Measurements from ENCODE around the gene UTP20. TPM values are rescaled to one million over a fixed set of nuclear protein-coding genes. Genes with fewer than 3 reads are reported as not detected.

UTP20 gene
- polyA plus RNA-seq, 1 donor (not counting 4 experiments of a cell fraction or from before 2014, with no cell fraction given): 14.8 TPM

DNA sequence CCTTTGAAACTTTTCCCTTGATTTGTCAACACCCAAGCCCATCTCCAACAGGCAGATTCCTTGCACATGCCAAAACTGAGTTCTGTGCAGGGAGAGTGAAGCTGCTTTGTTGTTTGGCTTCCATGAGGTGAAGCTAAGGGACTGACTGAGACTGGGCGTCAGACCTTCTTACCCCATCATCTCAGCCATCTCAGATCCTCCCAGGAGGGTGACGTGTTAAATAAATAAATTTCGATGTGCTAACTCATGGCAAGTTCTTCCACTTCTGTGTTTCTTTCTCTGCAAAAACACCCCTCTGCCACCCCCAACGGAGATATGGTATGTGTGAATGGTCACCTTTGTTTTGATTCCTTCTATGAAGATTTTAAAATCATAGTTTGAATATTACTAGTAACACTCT lies 17.8 kb downstream of the UTP20 start:
- no peak overlapping the region for H3K27ac ChIP-seq (ENCODE audit: control insufficient read depth, insufficient read depth, low read length)
- FAIRE-seq (no peak), DNase-seq (ENCODE audit: low read depth, low spot score) (no peak)
- no peak overlapping the region for H2AFZ ChIP-seq (ENCODE audit: control insufficient read depth, low read length)
- H3K79me2 ChIP-seq (ENCODE audit: control insufficient read depth, insufficient read depth, low read length): no peaks in the 10 kb centered on the region
- H3K36me3 ChIP-seq (ENCODE audit: control insufficient read depth in 2 of 2, extremely low read depth in 1 of 2, insufficient read depth in 2 of 2, low read length in 2 of 2): peaks cover 2 to 15% of the 10 kb centered on the region in 2 experiments
- H3K9ac ChIP-seq (ENCODE audit: control insufficient read depth, extremely low read depth, insufficient read depth, low read length): no peak overlapping the region
- no peaks in the 10 kb centered on the region for H3K9me1 ChIP-seq (ENCODE audit: control insufficient read depth, extremely low read depth, insufficient read depth, low read length)
- no peak for TF ChIP-seq EZH2 (IDR thresholded peaks at IDR 0.05; ENCODE audit: low read length)
- TF ChIP-seq, protein P1, sequence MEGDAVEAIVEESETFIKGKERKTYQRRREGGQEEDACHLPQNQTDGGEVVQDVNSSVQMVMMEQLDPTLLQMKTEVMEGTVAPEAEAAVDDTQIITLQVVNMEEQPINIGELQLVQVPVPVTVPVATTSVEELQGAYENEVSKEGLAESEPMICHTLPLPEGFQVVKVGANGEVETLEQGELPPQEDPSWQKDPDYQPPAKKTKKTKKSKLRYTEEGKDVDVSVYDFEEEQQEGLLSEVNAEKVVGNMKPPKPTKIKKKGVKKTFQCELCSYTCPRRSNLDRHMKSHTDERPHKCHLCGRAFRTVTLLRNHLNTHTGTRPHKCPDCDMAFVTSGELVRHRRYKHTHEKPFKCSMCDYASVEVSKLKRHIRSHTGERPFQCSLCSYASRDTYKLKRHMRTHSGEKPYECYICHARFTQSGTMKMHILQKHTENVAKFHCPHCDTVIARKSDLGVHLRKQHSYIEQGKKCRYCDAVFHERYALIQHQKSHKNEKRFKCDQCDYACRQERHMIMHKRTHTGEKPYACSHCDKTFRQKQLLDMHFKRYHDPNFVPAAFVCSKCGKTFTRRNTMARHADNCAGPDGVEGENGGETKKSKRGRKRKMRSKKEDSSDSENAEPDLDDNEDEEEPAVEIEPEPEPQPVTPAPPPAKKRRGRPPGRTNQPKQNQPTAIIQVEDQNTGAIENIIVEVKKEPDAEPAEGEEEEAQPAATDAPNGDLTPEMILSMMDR (optimal IDR thresholded peaks at IDR 0.05 in 1 of 3, IDR thresholded peaks at IDR 0.05 in 1 of 3, conservative IDR thresholded peaks at IDR 0.05 in 1 of 3; ENCODE audit: extremely low read depth in 1 of 3, insufficient read depth in 2 of 3, low read length in 3 of 3): no peak
- H3K9me3 ChIP-seq (ENCODE audit: control insufficient read depth, low read depth, low read length): no peaks in the 10 kb centered on the region
- dilution Hi-C loops (cut with MboI; ENCODE audit: extremely low pct_ligation_motif_present, low sequenced_read_pairs): no loop called here
- H3K27me3 ChIP-seq (ENCODE audit: control insufficient read depth, extremely low read depth, insufficient read depth, low read length): no peaks in the 10 kb centered on the region
- no peak overlapping the region for H3K4me2 ChIP-seq (ENCODE audit: control insufficient read depth, extremely low read depth, insufficient read depth, low read depth, low read length)
- H4K20me1 ChIP-seq (ENCODE audit: control insufficient read depth, extremely low read depth, insufficient read depth, low read length): no peaks in the 10 kb centered on the region
- no peak overlapping the region for H3K4me3 ChIP-seq (ENCODE audit: control insufficient read depth in 2 of 3, extremely low read depth in 1 of 3, insufficient read depth in 2 of 3, low read depth in 1 of 3, low read length in 3 of 3)
- H3K4me1 ChIP-seq (ENCODE audit: control insufficient read depth, extremely low read depth, insufficient read depth, low read length): no peaks in the 10 kb centered on the region

DNA sequence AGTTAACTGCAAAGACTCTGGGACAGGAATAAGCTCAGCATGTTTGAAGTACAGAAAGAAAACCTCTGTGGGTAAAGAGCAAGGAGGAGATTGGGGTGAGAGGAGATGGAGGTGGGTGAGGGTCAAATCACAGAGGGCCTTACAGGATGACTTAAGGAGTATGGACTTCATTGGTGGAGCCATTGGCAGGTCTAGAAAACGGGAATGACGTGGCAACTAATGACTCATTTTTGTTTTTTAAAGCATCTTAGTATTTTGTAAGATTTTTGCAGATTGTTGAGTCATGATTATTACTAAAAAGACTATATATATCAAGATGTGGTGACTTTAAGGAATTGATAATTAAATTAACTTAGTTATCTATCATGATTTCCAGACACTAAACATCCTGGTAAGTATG lies 18.5 kb downstream of the UTP20 start:
- FAIRE-seq (no peak), DNase-seq (ENCODE audit: low read depth, low spot score) (peak; percentile 19)
- Histone ChIP-seq H3K4me2 (ENCODE audit: control insufficient read depth, extremely low read depth, insufficient read depth, low read depth, low read length) (no peak overlapping the region), H3K9ac (ENCODE audit: control insufficient read depth, extremely low read depth, insufficient read depth, low read length) (no peak overlapping the region), H3K9me1 (ENCODE audit: control insufficient read depth, extremely low read depth, insufficient read depth, low read length) (no peaks in the 10 kb centered on the region), H4K20me1 (ENCODE audit: control insufficient read depth, extremely low read depth, insufficient read depth, low read length) (no peaks in the 10 kb centered on the region), H2AFZ (ENCODE audit: control insufficient read depth, low read length) (no peak overlapping the region), H3K9me3 (ENCODE audit: control insufficient read depth, low read depth, low read length) (no peaks in the 10 kb centered on the region), H3K27me3 (ENCODE audit: control insufficient read depth, extremely low read depth, insufficient read depth, low read length) (no peaks in the 10 kb centered on the region), H3K27ac (ENCODE audit: control insufficient read depth, insufficient read depth, low read length) (no peak overlapping the region), H3K4me1 (ENCODE audit: control insufficient read depth, extremely low read depth, insufficient read depth, low read length) (no peaks in the 10 kb centered on the region), H3K79me2 (ENCODE audit: control insufficient read depth, insufficient read depth, low read length) (no peaks in the 10 kb centered on the region), H3K36me3 (ENCODE audit: control insufficient read depth in 2 of 2, extremely low read depth in 1 of 2, insufficient read depth in 2 of 2, low read length in 2 of 2) (peaks cover 4 to 16% of the 10 kb centered on the region in 2 experiments), H3K4me3 (ENCODE audit: control insufficient read depth in 2 of 3, extremely low read depth in 1 of 3, insufficient read depth in 2 of 3, low read depth in 1 of 3, low read length in 3 of 3) (no peak overlapping the region)
- TF ChIP-seq EZH2 (IDR thresholded peaks at IDR 0.05; ENCODE audit: low read length): no peak
- TF ChIP-seq, protein P1 (optimal IDR thresholded peaks at IDR 0.05 in 1 of 3, IDR thresholded peaks at IDR 0.05 in 1 of 3, conservative IDR thresholded peaks at IDR 0.05 in 1 of 3; ENCODE audit: extremely low read depth in 1 of 3, insufficient read depth in 2 of 3, low read length in 3 of 3): no peak
- dilution Hi-C loops (cut with MboI; ENCODE audit: extremely low pct_ligation_motif_present, low sequenced_read_pairs): no loop called here

Measured in keratinocyte (primary cell).